SU-DHL-6 (cell line): ENCODE results near the gene NAT16.
"Not testable (repeated sequence)": the region's sequence is repeated elsewhere in the genome, so short reads cannot be mapped to it uniquely, and the experiment has no call there.

Source experiments
- EZH2phosphoT487 ChIP-seq: fragments of 200-600 bp; sonication (generic), shearing (Covaris generic); conservative IDR thresholded peaks from 2 replicates; pipeline ENCODE4 v1.6.1; 2018; ENCODE audit warnings: mild to moderate bottlenecking, antibody characterized with exemption, low read length, moderate library complexity, mixed read lengths
- TF ChIP-seq, protein P1 (sequence below): fragments of 200-600 bp; sonication (generic); IDR thresholded peaks from one replicate; pipeline ENCODE4 v1.5.1; 2017; ENCODE audit warnings: antibody characterized with exemption, mild to moderate bottlenecking, low read length, moderate library complexity; ENCODE audit not compliant: insufficient read depth, poor library complexity, severe bottlenecking

DNA sequence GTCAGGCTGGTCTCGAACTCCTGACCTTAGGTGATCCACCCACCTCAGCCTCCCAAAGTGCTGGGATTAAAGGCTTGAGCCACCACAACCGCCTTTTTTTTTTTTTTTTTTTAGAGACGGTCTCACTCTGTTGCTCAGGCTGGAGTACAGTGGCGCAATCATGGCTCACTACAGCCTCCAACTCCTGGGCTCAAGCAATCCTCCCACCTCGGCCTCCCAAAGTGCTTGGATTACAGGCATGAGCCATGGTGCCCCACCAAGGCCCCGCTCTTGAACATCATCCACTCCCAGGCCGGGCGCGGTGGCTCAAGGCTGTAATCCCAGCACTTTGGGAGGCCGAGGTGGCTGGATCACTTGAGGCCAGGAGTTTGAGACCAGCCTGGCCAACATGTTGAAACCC is 19.4 kb upstream of the NAT16 start:
- TF ChIP-seq, protein P1, sequence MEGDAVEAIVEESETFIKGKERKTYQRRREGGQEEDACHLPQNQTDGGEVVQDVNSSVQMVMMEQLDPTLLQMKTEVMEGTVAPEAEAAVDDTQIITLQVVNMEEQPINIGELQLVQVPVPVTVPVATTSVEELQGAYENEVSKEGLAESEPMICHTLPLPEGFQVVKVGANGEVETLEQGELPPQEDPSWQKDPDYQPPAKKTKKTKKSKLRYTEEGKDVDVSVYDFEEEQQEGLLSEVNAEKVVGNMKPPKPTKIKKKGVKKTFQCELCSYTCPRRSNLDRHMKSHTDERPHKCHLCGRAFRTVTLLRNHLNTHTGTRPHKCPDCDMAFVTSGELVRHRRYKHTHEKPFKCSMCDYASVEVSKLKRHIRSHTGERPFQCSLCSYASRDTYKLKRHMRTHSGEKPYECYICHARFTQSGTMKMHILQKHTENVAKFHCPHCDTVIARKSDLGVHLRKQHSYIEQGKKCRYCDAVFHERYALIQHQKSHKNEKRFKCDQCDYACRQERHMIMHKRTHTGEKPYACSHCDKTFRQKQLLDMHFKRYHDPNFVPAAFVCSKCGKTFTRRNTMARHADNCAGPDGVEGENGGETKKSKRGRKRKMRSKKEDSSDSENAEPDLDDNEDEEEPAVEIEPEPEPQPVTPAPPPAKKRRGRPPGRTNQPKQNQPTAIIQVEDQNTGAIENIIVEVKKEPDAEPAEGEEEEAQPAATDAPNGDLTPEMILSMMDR = not testable (repeated sequence)
- TF ChIP-seq EZH2phosphoT487 = not testable (repeated sequence)
